ENCODE data around the gene FHOD3.

- no peak for TF ChIP-seq NFIC (IDR thresholded peaks at IDR 0.05)
- no peak for TF ChIP-seq EP300 (IDR thresholded peaks at IDR 0.05; ENCODE audit: borderline replicate concordance)
- TF ChIP-seq REST (IDR thresholded peaks at IDR 0.05; ENCODE audit: low read depth): no peak
- no peak for TF ChIP-seq FOXM1 (IDR thresholded peaks at IDR 0.05; ENCODE audit: borderline replicate concordance, low read depth)
- TF ChIP-seq RAD21 (IDR thresholded peaks at IDR 0.05; ENCODE audit: low read depth): no peak
- TF ChIP-seq TAF1 (IDR thresholded peaks at IDR 0.05; ENCODE audit: low read depth): no peak
- no peak for TF ChIP-seq YY1 (IDR thresholded peaks at IDR 0.05; ENCODE audit: low read depth)
- TF ChIP-seq ZBTB7A (IDR thresholded peaks at IDR 0.05; ENCODE audit: low read depth): no peak
- no peak for TF ChIP-seq CREB1 (IDR thresholded peaks at IDR 0.05; ENCODE audit: low read depth)
- TF ChIP-seq USF1 (IDR thresholded peaks at IDR 0.05): no peak
- no peak for TF ChIP-seq MAX (IDR thresholded peaks at IDR 0.05)
Measured at GRCh38 chr18:36514778-36515177, 217.3 kb downstream of the FHOD3 start.

Measured in Ishikawa (cell line).